HEK293 (cell line): ENCODE results near the gene UST.

Experiments used
- CTCF ChIA-PET: fragments of 350-600 bp; formaldehyde crosslinking; extraction: SDS; loops from one replicate; lab custom pipeline; 2021; ENCODE audit warnings: antibody characterized with exemption; lab: Yijun Ruan, JAX
- POLR2A ChIA-PET: fragments of 300-600 bp; formaldehyde crosslinking; extraction: SDS; loops from one replicate; lab custom pipeline; 2020; ENCODE audit warnings: antibody characterized with exemption, inconsistent platforms; lab: Yijun Ruan, JAX
- H3K27ac ChIP-seq: fragments of 200-500 bp; sonication (Bioruptor generic); 2 replicates; pipeline ENCODE4 v1.5.1; 2014; ENCODE audit warnings: low read depth, low read length, control low read depth, inconsistent platforms; ENCODE audit errors: extremely low read depth
- H3K36me3 ChIP-seq, 2 experiments: fragments of 200-500 bp in 1 of 2; sonication (Bioruptor generic) in 1 of 2; 1 replicate in 1 of 2; 2 replicates in 1 of 2; pipeline ENCODE4 v1.5.1; 2014 to 2017; ENCODE audit warnings: inconsistent platforms in 2 of 2, low read length in 2 of 2; ENCODE audit not compliant: control insufficient read depth in 2 of 2, insufficient read depth in 1 of 2
- H3K4me1 ChIP-seq: fragments of 200-500 bp; sonication (Bioruptor generic); 2 replicates; pipeline ENCODE4 v1.5.1; 2014; ENCODE audit warnings: mild to moderate bottlenecking, low read length, inconsistent platforms; ENCODE audit not compliant: control insufficient read depth, insufficient read depth
- H3K4me3 ChIP-seq: 2 replicates; pipeline ENCODE4 v1.5.1; 2011; ENCODE audit warnings: low read depth, mild to moderate bottlenecking, control low read depth, low read length, moderate library complexity
- H3K9me3 ChIP-seq: fragments of 200-500 bp; sonication (Bioruptor generic); 2 replicates; pipeline ENCODE4 v1.5.1; 2014; ENCODE audit warnings: low read depth, low read length, inconsistent platforms; ENCODE audit not compliant: control insufficient read depth, insufficient read depth
- ATF2 ChIP-seq: fragments of 450-650 bp; formaldehyde crosslinking; IDR thresholded peaks from 2 replicates; pipeline ENCODE4 v1.5.1; 2016; ENCODE audit warnings: missing biosample characterization, missing genetic modification characterization, low read depth
- GLI2 ChIP-seq: fragments of 450-650 bp; formaldehyde crosslinking; IDR thresholded peaks from 2 replicates; pipeline ENCODE4; 2017; ENCODE audit warnings: missing biosample characterization, missing genetic modification characterization, low read depth, borderline replicate concordance
- KLF16 ChIP-seq: fragments of 450-650 bp; formaldehyde crosslinking; IDR thresholded peaks from 2 replicates; pipeline ENCODE4 v1.5.1; 2017; ENCODE audit warnings: missing biosample characterization, missing genetic modification characterization
- OSR2 ChIP-seq: fragments of 450-650 bp; formaldehyde crosslinking; IDR thresholded peaks from 2 replicates; pipeline ENCODE4 v1.5.1; 2016; ENCODE audit warnings: missing biosample characterization, missing genetic modification characterization
- REPIN1 ChIP-seq: fragments of 450-650 bp; formaldehyde crosslinking; IDR thresholded peaks from 2 replicates; pipeline ENCODE4 v1.5.1; 2017; ENCODE audit warnings: missing biosample characterization, missing genetic modification characterization, low read depth
- ZBTB1 ChIP-seq: fragments of 450-650 bp; formaldehyde crosslinking; IDR thresholded peaks from 2 replicates; pipeline ENCODE4 v1.5.1; 2016; ENCODE audit warnings: missing biosample characterization, missing genetic modification characterization
- ZFHX2 ChIP-seq: fragments of 450-650 bp; formaldehyde crosslinking; conservative IDR thresholded peaks from 2 replicates; pipeline ENCODE4 v1.5.1; 2016; ENCODE audit warnings: missing biosample characterization, missing genetic modification characterization
- ZFP37 ChIP-seq: fragments of 450-650 bp; formaldehyde crosslinking; IDR thresholded peaks from 2 replicates; pipeline ENCODE4 v1.5.1; 2016; ENCODE audit warnings: missing biosample characterization, missing genetic modification characterization
- ZNF133 ChIP-seq: fragments of 450-650 bp; formaldehyde crosslinking; IDR thresholded peaks from 2 replicates; pipeline ENCODE4 v1.5.1; 2016; ENCODE audit warnings: missing biosample characterization, missing genetic modification characterization
- ZNF146 ChIP-seq: fragments of 450-650 bp; formaldehyde crosslinking; IDR thresholded peaks from 2 replicates; pipeline ENCODE4 v1.5.1; 2016; ENCODE audit warnings: missing biosample characterization, missing genetic modification characterization
- ZNF175 ChIP-seq: fragments of 450-650 bp; formaldehyde crosslinking; IDR thresholded peaks from 2 replicates; pipeline ENCODE4 v1.5.1; 2016; ENCODE audit warnings: missing biosample characterization, missing genetic modification characterization
- ZNF37A ChIP-seq: fragments of 450-650 bp; IDR thresholded peaks from 2 replicates; pipeline ENCODE4 v1.5.1; 2018; ENCODE audit warnings: missing biosample characterization, missing genetic modification characterization
- ZNF423 ChIP-seq: fragments of 450-650 bp; formaldehyde crosslinking; IDR thresholded peaks from 2 replicates; pipeline ENCODE4 v1.5.1; 2016; ENCODE audit warnings: missing biosample characterization, missing genetic modification characterization
- ZNF521 ChIP-seq: fragments of 450-650 bp; formaldehyde crosslinking; IDR thresholded peaks from 2 replicates; pipeline ENCODE4 v1.5.1; 2017; ENCODE audit warnings: missing biosample characterization, mild to moderate bottlenecking, missing genetic modification characterization
- ZNF548 ChIP-seq: fragments of 450-650 bp; formaldehyde crosslinking; IDR thresholded peaks from 2 replicates; pipeline ENCODE4 v1.5.1; 2016; ENCODE audit warnings: missing biosample characterization, missing genetic modification characterization
- ZNF626 ChIP-seq: fragments of 450-650 bp; sonication (Bioruptor Pico); formaldehyde crosslinking; IDR thresholded peaks from 2 replicates; pipeline ENCODE4 v1.5.1; 2018; ENCODE audit warnings: missing biosample characterization, missing genetic modification characterization, inconsistent platforms
- TF ChIP-seq, protein P1 (sequence below): fragments of 450-650 bp; formaldehyde crosslinking; optimal IDR thresholded peaks from 2 replicates; pipeline ENCODE3; 2016; ENCODE audit warnings: missing biosample characterization, mild to moderate bottlenecking, missing genetic modification characterization
- TF ChIP-seq, protein P2 (sequence below): fragments of 450-650 bp; formaldehyde crosslinking; IDR thresholded peaks from 2 replicates; pipeline ENCODE4 v1.5.1; 2016; ENCODE audit warnings: missing biosample characterization, missing genetic modification characterization
- TF ChIP-seq, protein P3 (sequence below): fragments of 450-650 bp; IDR thresholded peaks from 2 replicates; pipeline ENCODE4 v1.5.1; 2018; ENCODE audit warnings: missing biosample characterization, missing genetic modification characterization
- TF ChIP-seq, protein P4 (sequence below): fragments of 450-650 bp; formaldehyde crosslinking; IDR thresholded peaks from 2 replicates; pipeline ENCODE4 v1.5.1; 2016; ENCODE audit warnings: missing biosample characterization, missing genetic modification characterization
- TF ChIP-seq, protein P5 (sequence below): sonication (generic); formaldehyde crosslinking; IDR thresholded peaks from 2 replicates; pipeline ENCODE4 v1.8.1; 2022; ENCODE audit warnings: mild to moderate bottlenecking, moderate library complexity, missing genetic modification reagents

The UST gene

GRCh38 chr6:148967541-148967956, 220.7 kb downstream of the UST start:
- CTCF ChIA-PET = interaction anchor here (1.4 to 1.8 kb wide), 2 partner anchors 19 to 389 kb away, joined by 5 to 6 read pairs; no protein-coding TSS in a partner anchor
- no peak overlapping the region for H3K27ac ChIP-seq
- POLR2A ChIA-PET = no interaction called here
- no peak for TF ChIP-seq ZNF37A
- TF ChIP-seq, protein P1, sequence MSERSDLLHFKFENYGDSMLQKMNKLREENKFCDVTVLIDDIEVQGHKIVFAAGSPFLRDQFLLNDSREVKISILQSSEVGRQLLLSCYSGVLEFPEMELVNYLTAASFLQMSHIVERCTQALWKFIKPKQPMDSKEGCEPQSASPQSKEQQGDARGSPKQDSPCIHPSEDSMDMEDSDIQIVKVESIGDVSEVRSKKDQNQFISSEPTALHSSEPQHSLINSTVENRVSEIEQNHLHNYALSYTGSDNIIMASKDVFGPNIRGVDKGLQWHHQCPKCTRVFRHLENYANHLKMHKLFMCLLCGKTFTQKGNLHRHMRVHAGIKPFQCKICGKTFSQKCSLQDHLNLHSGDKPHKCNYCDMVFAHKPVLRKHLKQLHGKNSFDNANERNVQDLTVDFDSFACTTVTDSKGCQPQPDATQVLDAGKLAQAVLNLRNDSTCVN (tag by site-specific recombination) = no peak
- TF ChIP-seq, protein P2, sequence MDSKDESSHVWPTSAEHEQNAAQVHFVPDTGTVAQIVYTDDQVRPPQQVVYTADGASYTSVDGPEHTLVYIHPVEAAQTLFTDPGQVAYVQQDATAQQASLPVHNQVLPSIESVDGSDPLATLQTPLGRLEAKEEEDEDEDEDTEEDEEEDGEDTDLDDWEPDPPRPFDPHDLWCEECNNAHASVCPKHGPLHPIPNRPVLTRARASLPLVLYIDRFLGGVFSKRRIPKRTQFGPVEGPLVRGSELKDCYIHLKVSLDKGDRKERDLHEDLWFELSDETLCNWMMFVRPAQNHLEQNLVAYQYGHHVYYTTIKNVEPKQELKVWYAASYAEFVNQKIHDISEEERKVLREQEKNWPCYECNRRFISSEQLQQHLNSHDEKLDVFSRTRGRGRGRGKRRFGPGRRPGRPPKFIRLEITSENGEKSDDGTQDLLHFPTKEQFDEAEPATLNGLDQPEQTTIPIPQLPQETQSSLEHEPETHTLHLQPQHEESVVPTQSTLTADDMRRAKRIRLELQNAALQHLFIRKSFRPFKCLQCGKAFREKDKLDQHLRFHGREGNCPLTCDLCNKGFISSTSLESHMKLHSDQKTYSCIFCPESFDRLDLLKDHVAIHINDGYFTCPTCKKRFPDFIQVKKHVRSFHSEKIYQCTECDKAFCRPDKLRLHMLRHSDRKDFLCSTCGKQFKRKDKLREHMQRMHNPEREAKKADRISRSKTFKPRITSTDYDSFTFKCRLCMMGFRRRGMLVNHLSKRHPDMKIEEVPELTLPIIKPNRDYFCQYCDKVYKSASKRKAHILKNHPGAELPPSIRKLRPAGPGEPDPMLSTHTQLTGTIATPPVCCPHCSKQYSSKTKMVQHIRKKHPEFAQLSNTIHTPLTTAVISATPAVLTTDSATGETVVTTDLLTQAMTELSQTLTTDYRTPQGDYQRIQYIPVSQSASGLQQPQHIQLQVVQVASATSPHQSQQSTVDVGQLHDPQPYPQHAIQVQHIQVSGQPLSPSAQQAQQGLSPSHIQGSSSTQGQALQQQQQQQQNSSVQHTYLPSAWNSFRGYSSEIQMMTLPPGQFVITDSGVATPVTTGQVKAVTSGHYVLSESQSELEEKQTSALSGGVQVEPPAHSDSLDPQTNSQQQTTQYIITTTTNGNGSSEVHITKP (tag by site-specific recombination) = no peak
- no peak for TF ChIP-seq REPIN1 (tag by site-specific recombination)
- TF ChIP-seq ZFP37 (tag by site-specific recombination) = no peak
- TF ChIP-seq GLI2 = no peak
- TF ChIP-seq ZNF423 (tag by site-specific recombination) = no peak
- TF ChIP-seq ZNF133 (tag by site-specific recombination) = no peak
- TF ChIP-seq ATF2 (tag by site-specific recombination) = no peak
- no peak for TF ChIP-seq ZBTB1 (tag by site-specific recombination)
- TF ChIP-seq, all 188 proteins: peak for 0
- Histone ChIP-seq H3K9me3 (no peaks in the 10 kb centered on the region), H3K4me3 (no peak overlapping the region), H3K4me1 (peaks cover 11% of the 10 kb centered on the region), H3K36me3 (no peaks in the 10 kb centered on the region)

DNA sequence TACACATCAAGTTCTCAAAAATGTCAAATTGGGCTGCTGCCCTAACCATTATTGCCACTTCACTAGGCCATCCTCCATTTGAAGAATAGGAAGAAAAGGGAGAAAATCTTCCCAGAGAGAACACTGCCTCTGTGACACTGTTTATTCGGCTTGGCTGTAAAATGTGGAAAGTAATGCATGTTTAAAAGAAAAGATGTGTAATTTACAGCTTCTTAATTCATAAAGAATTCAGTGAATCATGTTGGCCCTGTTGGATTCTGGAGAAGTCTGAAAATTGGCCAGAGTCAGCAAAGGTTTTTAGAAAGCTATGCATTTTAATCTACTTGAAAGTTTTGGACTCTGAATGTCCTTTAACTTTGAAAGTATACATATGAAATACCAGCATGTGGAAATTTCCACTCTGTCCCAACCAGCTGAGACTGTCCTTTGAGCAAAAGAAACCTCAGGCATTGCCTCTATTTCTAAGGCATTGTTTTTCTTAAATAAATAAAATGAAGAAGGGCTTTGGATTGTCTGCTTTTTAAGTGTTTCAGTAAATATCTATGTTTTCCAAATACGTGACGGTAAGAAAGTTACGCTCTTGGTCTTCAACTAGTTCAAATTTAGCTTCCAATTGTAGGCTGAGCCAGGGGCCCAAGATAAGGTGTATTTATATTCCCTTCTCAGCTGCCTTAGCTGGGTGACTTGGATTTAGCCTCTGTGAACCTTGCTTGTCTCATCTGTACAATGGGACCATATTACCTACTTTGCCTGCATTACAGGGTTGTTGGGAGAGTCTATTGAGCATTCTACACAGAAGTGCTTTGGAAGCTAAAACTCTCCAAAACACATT, 222.2 kb downstream of the UST start:
- no peak overlapping the region for H3K27ac ChIP-seq
- ChIA-PET POLR2A (no interaction called here), CTCF (interaction anchor here (0.6 to 2.4 kb wide), 5 partner anchors 11 to 409 kb away, joined by 3 to 9 read pairs (median 5); no protein-coding TSS in a partner anchor)
- no peak overlapping the region for H3K4me3 ChIP-seq
- no peaks in the 10 kb centered on the region for H3K36me3 ChIP-seq
- no peaks in the 10 kb centered on the region for H3K9me3 ChIP-seq
- H3K4me1 ChIP-seq = peaks cover 12% of the 10 kb centered on the region
- TF ChIP-seq ZNF521 (tag by site-specific recombination) = no peak
- no peak for TF ChIP-seq OSR2
- TF ChIP-seq, protein P3, sequence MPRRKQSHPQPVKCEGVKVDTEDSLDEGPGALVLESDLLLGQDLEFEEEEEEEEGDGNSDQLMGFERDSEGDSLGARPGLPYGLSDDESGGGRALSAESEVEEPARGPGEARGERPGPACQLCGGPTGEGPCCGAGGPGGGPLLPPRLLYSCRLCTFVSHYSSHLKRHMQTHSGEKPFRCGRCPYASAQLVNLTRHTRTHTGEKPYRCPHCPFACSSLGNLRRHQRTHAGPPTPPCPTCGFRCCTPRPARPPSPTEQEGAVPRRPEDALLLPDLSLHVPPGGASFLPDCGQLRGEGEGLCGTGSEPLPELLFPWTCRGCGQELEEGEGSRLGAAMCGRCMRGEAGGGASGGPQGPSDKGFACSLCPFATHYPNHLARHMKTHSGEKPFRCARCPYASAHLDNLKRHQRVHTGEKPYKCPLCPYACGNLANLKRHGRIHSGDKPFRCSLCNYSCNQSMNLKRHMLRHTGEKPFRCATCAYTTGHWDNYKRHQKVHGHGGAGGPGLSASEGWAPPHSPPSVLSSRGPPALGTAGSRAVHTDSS (tag by site-specific recombination) = no peak
- no peak for TF ChIP-seq ZNF548 (tag by site-specific recombination)
- TF ChIP-seq KLF16 (tag by site-specific recombination) = no peak
- no peak for TF ChIP-seq ZNF626
- no peak for TF ChIP-seq ZFHX2
- TF ChIP-seq, protein P4, sequence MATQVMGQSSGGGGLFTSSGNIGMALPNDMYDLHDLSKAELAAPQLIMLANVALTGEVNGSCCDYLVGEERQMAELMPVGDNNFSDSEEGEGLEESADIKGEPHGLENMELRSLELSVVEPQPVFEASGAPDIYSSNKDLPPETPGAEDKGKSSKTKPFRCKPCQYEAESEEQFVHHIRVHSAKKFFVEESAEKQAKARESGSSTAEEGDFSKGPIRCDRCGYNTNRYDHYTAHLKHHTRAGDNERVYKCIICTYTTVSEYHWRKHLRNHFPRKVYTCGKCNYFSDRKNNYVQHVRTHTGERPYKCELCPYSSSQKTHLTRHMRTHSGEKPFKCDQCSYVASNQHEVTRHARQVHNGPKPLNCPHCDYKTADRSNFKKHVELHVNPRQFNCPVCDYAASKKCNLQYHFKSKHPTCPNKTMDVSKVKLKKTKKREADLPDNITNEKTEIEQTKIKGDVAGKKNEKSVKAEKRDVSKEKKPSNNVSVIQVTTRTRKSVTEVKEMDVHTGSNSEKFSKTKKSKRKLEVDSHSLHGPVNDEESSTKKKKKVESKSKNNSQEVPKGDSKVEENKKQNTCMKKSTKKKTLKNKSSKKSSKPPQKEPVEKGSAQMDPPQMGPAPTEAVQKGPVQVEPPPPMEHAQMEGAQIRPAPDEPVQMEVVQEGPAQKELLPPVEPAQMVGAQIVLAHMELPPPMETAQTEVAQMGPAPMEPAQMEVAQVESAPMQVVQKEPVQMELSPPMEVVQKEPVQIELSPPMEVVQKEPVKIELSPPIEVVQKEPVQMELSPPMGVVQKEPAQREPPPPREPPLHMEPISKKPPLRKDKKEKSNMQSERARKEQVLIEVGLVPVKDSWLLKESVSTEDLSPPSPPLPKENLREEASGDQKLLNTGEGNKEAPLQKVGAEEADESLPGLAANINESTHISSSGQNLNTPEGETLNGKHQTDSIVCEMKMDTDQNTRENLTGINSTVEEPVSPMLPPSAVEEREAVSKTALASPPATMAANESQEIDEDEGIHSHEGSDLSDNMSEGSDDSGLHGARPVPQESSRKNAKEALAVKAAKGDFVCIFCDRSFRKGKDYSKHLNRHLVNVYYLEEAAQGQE = no peak
- TF ChIP-seq ZNF146 (tag by site-specific recombination) = no peak
- no peak for TF ChIP-seq GLI2
- TF ChIP-seq, protein P5, sequence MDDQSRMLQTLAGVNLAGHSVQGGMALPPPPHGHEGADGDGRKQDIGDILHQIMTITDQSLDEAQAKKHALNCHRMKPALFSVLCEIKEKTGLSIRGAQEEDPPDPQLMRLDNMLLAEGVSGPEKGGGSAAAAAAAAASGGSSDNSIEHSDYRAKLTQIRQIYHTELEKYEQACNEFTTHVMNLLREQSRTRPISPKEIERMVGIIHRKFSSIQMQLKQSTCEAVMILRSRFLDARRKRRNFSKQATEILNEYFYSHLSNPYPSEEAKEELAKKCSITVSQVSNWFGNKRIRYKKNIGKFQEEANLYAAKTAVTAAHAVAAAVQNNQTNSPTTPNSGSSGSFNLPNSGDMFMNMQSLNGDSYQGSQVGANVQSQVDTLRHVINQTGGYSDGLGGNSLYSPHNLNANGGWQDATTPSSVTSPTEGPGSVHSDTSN (CRISPR knock-in tag) = no peak
- no peak for TF ChIP-seq ZNF175 (tag by site-specific recombination)
